SK-N-MC (cell line): ENCODE data around the gene DLG2.
"Not testable (repeated sequence)": the region's sequence is repeated elsewhere in the genome, so short reads cannot be mapped to it uniquely, and the experiment has no call there.

Source experiments
- DNase-seq: peaks from one replicate; pipeline ENCODE4 v3.0.0-alpha.2; 2011; ENCODE audit warnings: low read depth, low spot score
- H3K27ac ChIP-seq: fragments of 200-600 bp; sonication (generic); 2 replicates; pipeline ENCODE4 v1.5.1; 2016; ENCODE audit warnings: mixed run types
- H3K36me3 ChIP-seq: fragments of 200-600 bp; sonication (generic); 2 replicates; pipeline ENCODE4 v1.6.1; 2017; ENCODE audit warnings: antibody characterized with exemption, low read length, mixed read lengths; ENCODE audit not compliant: insufficient read depth
- H3K4me3 ChIP-seq: fragments of 200-600 bp; sonication (generic); 2 replicates; pipeline ENCODE4 v1.5.1; 2016
- H3K9ac ChIP-seq: fragments of 200-600 bp; sonication (generic); 2 replicates; pipeline ENCODE4 v1.8.0; 2017; ENCODE audit warnings: mixed run types, mixed read lengths; ENCODE audit not compliant: insufficient read length
- H3K9me3 ChIP-seq: fragments of 200-600 bp; sonication (generic); 2 replicates; pipeline ENCODE4 v1.6.1; 2017; ENCODE audit warnings: low read depth, mild to moderate bottlenecking, antibody characterized with exemption, low read length, moderate library complexity, mixed read lengths
- EZH2 ChIP-seq: fragments of 200-600 bp; sonication (generic); IDR thresholded peaks from one replicate; pipeline ENCODE4 v1.6.1; 2017; ENCODE audit warnings: antibody characterized with exemption
- FOXP2 ChIP-seq: optimal IDR thresholded peaks from 2 replicates; pipeline ENCODE3; 2011; ENCODE audit warnings: mild to moderate bottlenecking, moderate library complexity; ENCODE audit not compliant: insufficient read depth; ENCODE audit errors: extremely low read length, control extremely low read depth
- POLR2AphosphoS5 ChIP-seq: IDR thresholded peaks from 2 replicates; pipeline ENCODE4 v1.6.1; 2012; ENCODE audit warnings: mild to moderate bottlenecking, low read depth, low read length, borderline replicate concordance

Gene DLG2

DNA sequence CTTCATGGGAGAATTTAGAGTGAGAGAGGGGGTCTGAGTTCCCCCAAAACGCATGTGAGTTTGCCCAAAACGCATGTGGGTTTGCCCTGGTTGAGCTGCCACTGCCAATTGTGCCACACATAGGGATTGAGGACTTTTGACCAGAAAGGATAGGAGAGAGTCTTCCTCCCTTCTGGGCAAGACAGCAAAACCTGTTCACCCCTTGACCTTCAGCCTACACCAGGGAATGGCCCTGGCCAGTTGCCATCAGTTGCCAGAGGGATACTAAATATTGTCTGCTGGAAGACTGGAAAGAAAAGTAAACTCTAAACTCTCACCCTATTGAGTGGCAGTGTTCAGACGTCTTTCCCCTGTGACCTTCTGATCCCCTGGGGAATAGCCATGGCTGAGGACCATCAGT, 363.8 kb downstream of the DLG2 start:
- no peaks in the 10 kb centered on the region for H3K9me3 ChIP-seq
- H3K9ac ChIP-seq: no peak overlapping the region
- H3K36me3 ChIP-seq: no peaks in the 10 kb centered on the region
- no peak overlapping the region for H3K27ac ChIP-seq
- TF ChIP-seq FOXP2 (no peak), EZH2 (no peak), POLR2AphosphoS5 (no peak)
- no peak overlapping the region for H3K4me3 ChIP-seq
- DNase-seq: no peak

DNA sequence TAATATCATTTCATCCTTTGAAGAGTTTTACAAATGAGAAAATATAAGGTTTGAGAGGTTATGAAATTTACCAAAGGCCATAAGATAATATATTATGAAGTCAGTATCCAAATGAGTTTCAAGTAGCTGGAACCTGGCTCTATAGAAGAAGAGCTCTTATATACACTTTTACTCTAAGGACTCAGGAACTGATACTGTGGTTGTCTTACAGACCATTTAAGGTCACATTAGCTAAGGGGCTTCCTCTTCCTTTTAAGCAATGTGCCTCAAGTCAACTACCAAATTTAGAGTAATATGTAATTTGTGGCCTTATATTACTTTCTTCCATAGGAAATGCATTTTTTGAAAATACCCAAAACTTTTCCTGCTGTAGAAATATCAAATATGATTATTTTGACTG, 369.3 kb downstream of the DLG2 start:
- DNase-seq: no peak
- Histone ChIP-seq H3K4me3 (no peak overlapping the region), H3K36me3 (no peaks in the 10 kb centered on the region), H3K27ac (no peak overlapping the region), H3K9ac (no peak overlapping the region), H3K9me3 (no peaks in the 10 kb centered on the region)
- TF ChIP-seq POLR2AphosphoS5: no peak
- TF ChIP-seq EZH2: no peak
- no peak for TF ChIP-seq FOXP2

DNA sequence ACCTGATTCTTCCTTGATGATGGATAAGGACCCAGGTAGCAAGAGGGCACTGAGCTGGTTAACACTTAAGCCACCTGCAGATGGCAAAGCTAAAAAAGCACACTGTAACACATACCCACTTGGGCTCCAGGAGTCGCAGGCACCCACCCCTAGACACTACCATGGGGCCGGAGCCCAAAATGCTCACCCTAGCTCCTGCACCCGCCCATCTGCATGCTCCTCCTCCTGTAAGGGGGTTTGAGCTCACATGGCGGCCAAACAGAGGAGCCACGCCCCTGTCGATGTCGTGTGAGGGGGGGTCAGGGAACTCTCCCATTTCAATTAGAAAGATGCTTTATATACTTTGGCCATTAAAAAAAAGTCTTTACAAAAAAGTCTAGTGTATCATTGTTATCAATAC, 370.7 kb downstream of the DLG2 start:
- Histone ChIP-seq H3K9ac (no peak overlapping the region), H3K4me3 (no peak overlapping the region), H3K27ac (no peak overlapping the region), H3K9me3 (no peaks in the 10 kb centered on the region), H3K36me3 (no peaks in the 10 kb centered on the region)
- TF ChIP-seq EZH2 (no peak), FOXP2 (no peak), POLR2AphosphoS5 (no peak)
- no peak for DNase-seq

DNA sequence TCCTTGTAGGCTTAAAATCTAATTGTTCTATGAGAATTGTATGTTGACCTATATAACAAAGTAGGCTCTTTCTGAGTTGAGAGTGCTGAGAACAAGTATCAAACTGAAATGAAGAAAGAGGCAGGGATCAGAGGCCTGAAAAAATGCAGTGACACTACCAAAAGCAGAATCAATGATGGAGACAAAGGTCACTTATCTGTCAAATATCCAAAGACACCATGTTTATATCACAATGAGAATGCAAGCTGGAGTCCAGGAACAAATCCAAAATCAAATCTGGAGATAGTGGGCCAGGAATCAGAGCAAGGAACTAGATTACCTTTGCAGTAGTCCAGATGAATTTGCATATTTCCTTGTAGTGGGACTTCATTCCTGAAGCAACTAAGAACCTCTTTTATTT, 377.7 kb downstream of the DLG2 start:
- TF ChIP-seq EZH2: no peak
- DNase-seq: no peak
- H3K4me3 ChIP-seq: no peak overlapping the region
- no peaks in the 10 kb centered on the region for H3K9me3 ChIP-seq
- H3K36me3 ChIP-seq: no peaks in the 10 kb centered on the region
- H3K9ac ChIP-seq: no peak overlapping the region
- H3K27ac ChIP-seq: no peak overlapping the region

DNA sequence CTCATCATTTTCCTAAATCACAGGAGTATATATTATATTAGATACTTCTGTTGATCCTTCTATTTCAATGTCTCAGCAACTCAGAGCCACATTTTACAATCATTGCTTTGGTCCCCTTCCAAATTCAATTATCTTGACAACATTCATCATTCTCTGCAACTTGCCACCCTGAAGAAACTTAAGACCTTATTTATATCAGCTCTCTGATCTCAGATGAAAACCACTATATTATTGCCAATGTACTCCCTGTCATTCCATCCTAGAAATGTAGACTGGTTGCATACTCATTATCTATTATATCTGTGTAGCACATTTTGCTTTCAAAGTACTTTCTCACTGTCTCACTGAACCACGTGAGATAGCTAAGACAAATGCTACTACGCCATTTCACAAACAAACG, 379.3 kb downstream of the DLG2 start:
- H3K27ac ChIP-seq: no peak overlapping the region
- H3K9me3 ChIP-seq: no peaks in the 10 kb centered on the region
- H3K9ac ChIP-seq: no peak overlapping the region
- no peak for DNase-seq
- H3K4me3 ChIP-seq: no peak overlapping the region
- TF ChIP-seq FOXP2 (no peak), POLR2AphosphoS5 (no peak)
- H3K36me3 ChIP-seq: no peaks in the 10 kb centered on the region

DNA sequence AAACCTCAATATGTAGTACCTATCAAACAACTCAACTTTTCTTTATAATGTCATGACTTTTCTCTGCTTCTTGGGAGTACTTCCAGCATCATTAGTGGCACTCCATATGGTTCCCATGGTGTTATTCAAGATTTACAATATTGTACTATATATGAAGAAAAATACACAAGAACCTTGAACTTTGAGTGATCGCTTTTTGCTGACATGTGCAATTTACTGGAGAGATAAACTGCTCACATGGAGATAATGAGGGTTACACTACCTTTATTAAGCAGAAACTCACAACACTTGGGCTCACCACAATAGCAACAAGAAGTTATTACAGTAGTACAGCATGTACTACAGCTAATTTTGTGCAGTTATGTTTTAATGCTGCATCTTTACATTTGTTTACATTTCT, 388.2 kb downstream of the DLG2 start:
- no peak overlapping the region for H3K27ac ChIP-seq
- no peak for DNase-seq
- H3K36me3 ChIP-seq: no peaks in the 10 kb centered on the region
- H3K9ac ChIP-seq: no peak overlapping the region
- no peak overlapping the region for H3K4me3 ChIP-seq
- TF ChIP-seq POLR2AphosphoS5 (no peak), EZH2 (no peak), FOXP2 (no peak)
- no peaks in the 10 kb centered on the region for H3K9me3 ChIP-seq

DNA sequence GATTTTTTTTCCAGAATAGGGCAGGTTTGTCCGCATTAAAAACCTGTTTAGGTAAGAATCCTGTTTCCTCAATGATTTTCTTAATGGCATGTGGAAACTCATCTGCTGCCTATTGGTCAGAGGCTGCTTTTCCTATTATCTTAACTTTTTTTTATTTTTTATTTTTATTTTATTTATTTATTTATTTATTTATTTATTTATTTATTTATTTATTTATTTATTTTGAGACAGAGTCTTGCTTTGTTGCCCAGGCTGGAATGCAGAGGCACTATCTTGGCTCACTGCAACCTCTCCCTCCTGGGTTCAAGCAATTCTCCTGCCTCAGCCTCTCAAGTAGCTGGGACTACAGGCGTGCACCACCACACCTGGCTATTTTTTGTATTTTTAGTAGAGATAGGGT, 389.1 kb downstream of the DLG2 start:
- not testable (repeated sequence) for H3K27ac ChIP-seq, H3K36me3 ChIP-seq, H3K9me3 ChIP-seq, H3K4me3 ChIP-seq, DNase-seq, H3K9ac ChIP-seq

DNA sequence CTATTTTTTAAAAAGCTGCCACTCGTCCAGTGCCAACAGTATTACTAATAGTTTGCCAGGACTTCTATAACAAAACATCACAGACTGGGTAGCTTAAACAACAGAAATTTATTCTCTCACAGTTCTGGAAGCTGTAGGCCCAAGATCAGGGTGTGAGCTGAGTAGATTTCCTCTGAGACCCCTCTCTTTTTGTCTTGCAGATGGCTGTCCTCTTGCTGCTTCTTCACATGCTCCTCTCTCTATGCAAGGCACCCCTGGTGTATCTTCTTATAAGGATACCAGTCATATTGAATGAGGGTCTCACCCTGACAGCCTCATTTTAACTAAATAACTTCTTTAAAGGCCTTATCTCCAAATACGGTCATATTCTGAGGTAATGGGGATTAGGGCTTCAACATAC, 390.9 kb downstream of the DLG2 start:
- Histone ChIP-seq H3K36me3 (no peaks in the 10 kb centered on the region), H3K9me3 (no peaks in the 10 kb centered on the region), H3K4me3 (no peak overlapping the region), H3K9ac (no peak overlapping the region), H3K27ac (no peak overlapping the region)
- TF ChIP-seq POLR2AphosphoS5: no peak
- no peak for DNase-seq

DNA sequence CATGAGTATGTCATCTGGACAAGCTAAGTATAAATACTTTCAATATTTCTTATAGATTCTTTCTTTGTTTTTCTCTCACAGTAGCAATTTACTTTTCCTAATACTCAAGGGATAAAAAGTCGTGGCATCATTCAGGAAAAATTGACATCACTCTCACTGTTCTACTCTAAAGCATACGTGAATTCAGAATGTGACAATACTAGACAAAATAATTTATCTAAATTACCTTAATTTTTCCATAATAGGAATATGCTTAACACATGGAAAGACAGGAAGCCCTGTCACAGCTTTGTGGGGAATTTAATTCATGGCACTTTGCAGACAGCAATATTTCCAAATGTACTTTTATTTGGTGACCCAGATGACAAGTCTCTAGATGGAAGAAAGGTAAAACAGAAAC, 394.6 kb downstream of the DLG2 start:
- no peak for TF ChIP-seq FOXP2
- TF ChIP-seq EZH2: no peak
- no peak for TF ChIP-seq POLR2AphosphoS5
- H3K36me3 ChIP-seq: no peaks in the 10 kb centered on the region
- H3K9ac ChIP-seq: no peak overlapping the region
- H3K27ac ChIP-seq: no peak overlapping the region
- DNase-seq: no peak
- H3K4me3 ChIP-seq: no peak overlapping the region
- no peaks in the 10 kb centered on the region for H3K9me3 ChIP-seq

DNA sequence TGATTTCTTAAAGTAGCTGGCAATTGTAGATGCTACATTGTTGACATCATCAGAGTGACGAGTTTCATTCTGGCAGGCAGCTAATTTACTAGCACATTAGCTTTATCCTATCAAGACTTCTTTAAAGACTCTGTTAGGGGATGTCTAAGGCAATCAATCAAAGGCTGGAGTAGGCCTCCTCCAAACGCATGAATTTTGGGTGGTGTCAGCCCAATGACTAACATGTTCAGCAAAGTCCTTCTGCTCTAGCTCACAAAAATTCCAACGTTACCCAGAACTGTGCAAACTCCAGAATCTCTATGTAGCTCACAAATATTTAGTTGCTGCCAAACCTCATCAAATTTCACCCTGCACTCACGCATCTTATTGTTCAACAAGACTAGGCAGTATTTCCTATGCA, 395.6 kb downstream of the DLG2 start:
- Histone ChIP-seq H3K4me3 (no peak overlapping the region), H3K9ac (no peak overlapping the region), H3K9me3 (no peaks in the 10 kb centered on the region), H3K36me3 (no peaks in the 10 kb centered on the region), H3K27ac (no peak overlapping the region)
- TF ChIP-seq POLR2AphosphoS5 (no peak), EZH2 (no peak), FOXP2 (no peak)
- DNase-seq: no peak

DNA sequence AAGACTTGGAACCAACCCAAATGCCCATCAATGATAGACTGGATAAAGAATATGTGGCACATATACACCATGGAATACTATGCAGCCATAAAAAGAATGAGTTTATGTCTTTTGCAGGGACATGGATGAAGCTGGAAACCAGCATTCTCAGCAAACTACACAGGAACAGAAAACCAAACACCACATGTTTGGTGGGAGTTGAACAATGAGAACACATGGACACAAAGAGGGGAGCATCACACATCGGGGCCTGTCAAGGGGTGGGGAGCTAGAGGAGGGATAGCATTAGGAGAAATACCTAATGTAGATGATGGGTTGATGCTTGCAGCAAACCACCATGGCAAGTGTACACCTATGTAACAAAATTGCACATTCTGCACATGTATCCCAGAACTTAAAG, 397.4 kb downstream of the DLG2 start:
- DNase-seq, H3K9me3 ChIP-seq, H3K27ac ChIP-seq: not testable (repeated sequence)

More for the DNA sequence above, 397.4 kb downstream of the DLG2 start:
- not testable (repeated sequence) for H3K9ac ChIP-seq, H3K36me3 ChIP-seq, H3K4me3 ChIP-seq
